Endodermal cell (in vitro differentiated cells): ENCODE results near the gene CPOX. TPM values are rescaled to one million over a fixed set of nuclear protein-coding genes. Genes with fewer than 3 reads are reported as not detected.

Experiments used
- DNase-seq: peaks from one replicate; pipeline ENCODE4 v3.0.0-alpha.2; 2017
- H3K27ac ChIP-seq: 2 replicates; pipeline ENCODE4 v1.5.1; 2013; ENCODE audit warnings: mild to moderate bottlenecking, low read depth, low read length, moderate library complexity
- H3K27me3 ChIP-seq: 2 replicates; pipeline ENCODE4 v1.6.1; 2013; ENCODE audit warnings: mild to moderate bottlenecking, low read length, moderate library complexity; ENCODE audit not compliant: insufficient read depth, control insufficient read depth, poor library complexity, severe bottlenecking
- H3K36me3 ChIP-seq: 2 replicates; pipeline ENCODE4 v1.7.0; 2013; ENCODE audit warnings: mild to moderate bottlenecking, low read length, moderate library complexity; ENCODE audit not compliant: control insufficient read depth, insufficient read depth
- H3K4me1 ChIP-seq: one replicate; pipeline ENCODE4 v1.7.0; 2013; ENCODE audit warnings: low read length; ENCODE audit not compliant: control insufficient read depth, insufficient read depth
- H3K4me3 ChIP-seq: 2 replicates; pipeline ENCODE4 v1.5.1; 2013; ENCODE audit warnings: mild to moderate bottlenecking, low read length, moderate library complexity
- H3K9ac ChIP-seq: 2 replicates; pipeline ENCODE4 v1.6.1; 2013; ENCODE audit warnings: mild to moderate bottlenecking, low read length, moderate library complexity; ENCODE audit not compliant: poor library complexity, severe bottlenecking; ENCODE audit errors: extremely low read depth
- H3K9me3 ChIP-seq: 2 replicates; pipeline ENCODE4 v1.6.1; 2013; ENCODE audit warnings: mild to moderate bottlenecking, low read length, moderate library complexity; ENCODE audit not compliant: control insufficient read depth
- H3K27ac Mint-ChIP-seq: 2 replicates; pipeline ENCODE4 v1.8.0; 2020; ENCODE audit warnings: mixed read lengths
- H3K27me3 Mint-ChIP-seq: 2 replicates; pipeline ENCODE4 v1.8.0; 2021; ENCODE audit warnings: mild to moderate bottlenecking, mixed read lengths; ENCODE audit not compliant: insufficient read depth
- H3K36me3 Mint-ChIP-seq: 2 replicates; pipeline ENCODE4 v1.8.0; 2020; ENCODE audit warnings: low read depth, mixed read lengths
- H3K4me1 Mint-ChIP-seq: 2 replicates; pipeline ENCODE4 v1.8.0; 2020; ENCODE audit warnings: mixed read lengths
- H3K4me3 Mint-ChIP-seq: 2 replicates; pipeline ENCODE4 v1.8.0; 2020; ENCODE audit warnings: mild to moderate bottlenecking, moderate library complexity, mixed read lengths
- H3K9me3 Mint-ChIP-seq: 2 replicates; pipeline ENCODE4 v1.8.0; 2020; ENCODE audit warnings: mild to moderate bottlenecking, mixed read lengths
- WGBS, 2 experiments: methylation state at CpG; one replicate each; pipeline versions ENCODE4 v1.1.5 to v1.1.7; 2013; ENCODE audit warnings: missing lambda C conversion rate in 2 of 2, mixed read lengths in 1 of 2; ENCODE audit not compliant: insufficient coverage in 1 of 2, insufficient read length in 1 of 2; 5-methylcytosine and 5-hydroxymethylcytosine counted together
- total RNA-seq, 2 donors: library from RNA; stranded (reverse); fragmentation: NEBNext Ultra II Directional in 1 of 2; extraction: Animal tissue kit (Norgen Biotek cat#: 25700) in 1 of 2; gene quantifications; 2 replicates in 1 of 2; 3 replicates in 1 of 2; pipeline ENCODE4 v1.2.1, GENCODE V29; 2021
- TF ChIP-seq, protein P1 (sequence below): fragments of 200-600 bp; sonication (generic); conservative IDR thresholded peaks from 2 replicates; pipeline ENCODE4 v1.5.0; 2021; ENCODE audit warnings: antibody characterized with exemption, mild to moderate bottlenecking

Gene CPOX
- total RNA-seq, 2 donors from 2014 or later: 18.0 to 20.3 TPM

GRCh38 chr3:98568402-98568801 lies 25.0 kb downstream of the CPOX start:
- H3K9ac ChIP-seq: no peak overlapping the region
- Mint-ChIP-seq H3K27ac (no peak overlapping the region), H3K4me3 (no peak overlapping the region), H3K36me3 (no peaks in the 10 kb centered on the region), H3K27me3 (no peaks in the 10 kb centered on the region), H3K9me3 (no peaks in the 10 kb centered on the region), H3K4me1 (peaks cover 16% of the 10 kb centered on the region)
- DNase-seq: no peak
- no peaks in the 10 kb centered on the region for H3K4me1 ChIP-seq
- no peak overlapping the region for H3K27ac ChIP-seq
- no peak overlapping the region for H3K4me3 ChIP-seq
- no peaks in the 10 kb centered on the region for H3K27me3 ChIP-seq
- no peaks in the 10 kb centered on the region for H3K9me3 ChIP-seq
- WGBS, 2 experiments: 93% methylated on average over 3 of the region's 3 CpGs; no CpG with 5 or more reads in 1 of the 2 experiments
- TF ChIP-seq, protein P1, sequence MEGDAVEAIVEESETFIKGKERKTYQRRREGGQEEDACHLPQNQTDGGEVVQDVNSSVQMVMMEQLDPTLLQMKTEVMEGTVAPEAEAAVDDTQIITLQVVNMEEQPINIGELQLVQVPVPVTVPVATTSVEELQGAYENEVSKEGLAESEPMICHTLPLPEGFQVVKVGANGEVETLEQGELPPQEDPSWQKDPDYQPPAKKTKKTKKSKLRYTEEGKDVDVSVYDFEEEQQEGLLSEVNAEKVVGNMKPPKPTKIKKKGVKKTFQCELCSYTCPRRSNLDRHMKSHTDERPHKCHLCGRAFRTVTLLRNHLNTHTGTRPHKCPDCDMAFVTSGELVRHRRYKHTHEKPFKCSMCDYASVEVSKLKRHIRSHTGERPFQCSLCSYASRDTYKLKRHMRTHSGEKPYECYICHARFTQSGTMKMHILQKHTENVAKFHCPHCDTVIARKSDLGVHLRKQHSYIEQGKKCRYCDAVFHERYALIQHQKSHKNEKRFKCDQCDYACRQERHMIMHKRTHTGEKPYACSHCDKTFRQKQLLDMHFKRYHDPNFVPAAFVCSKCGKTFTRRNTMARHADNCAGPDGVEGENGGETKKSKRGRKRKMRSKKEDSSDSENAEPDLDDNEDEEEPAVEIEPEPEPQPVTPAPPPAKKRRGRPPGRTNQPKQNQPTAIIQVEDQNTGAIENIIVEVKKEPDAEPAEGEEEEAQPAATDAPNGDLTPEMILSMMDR: no peak
- no peaks in the 10 kb centered on the region for H3K36me3 ChIP-seq

- TF ChIP-seq, protein P1: no peak
- Histone ChIP-seq H3K9me3 (no peaks in the 10 kb centered on the region), H3K4me1 (no peaks in the 10 kb centered on the region), H3K9ac (no peak overlapping the region), H3K4me3 (no peak overlapping the region), H3K27me3 (no peaks in the 10 kb centered on the region), H3K27ac (no peak overlapping the region), H3K36me3 (no peaks in the 10 kb centered on the region)
- 92 to 100% methylated on average over 1 to 2 of the region's 2 CpGs for WGBS, 2 experiments
- H3K9me3 Mint-ChIP-seq: no peaks in the 10 kb centered on the region
- H3K4me1 Mint-ChIP-seq: peaks cover 11% of the 10 kb centered on the region
- H3K36me3 Mint-ChIP-seq: no peaks in the 10 kb centered on the region
- H3K4me3 Mint-ChIP-seq: no peak overlapping the region
- no peaks in the 10 kb centered on the region for H3K27me3 Mint-ChIP-seq
- no peak for DNase-seq
- no peak overlapping the region for H3K27ac Mint-ChIP-seq
These were observed 25.6 kb downstream of the CPOX start for GRCh38 chr3:98567666-98568270.

GRCh38 chr3:98565843-98566242 lies 27.6 kb downstream of the CPOX start:
- Mint-ChIP-seq H3K27me3 (no peaks in the 10 kb centered on the region), H3K9me3 (no peaks in the 10 kb centered on the region), H3K36me3 (no peaks in the 10 kb centered on the region), H3K27ac (no peak overlapping the region), H3K4me3 (no peak overlapping the region), H3K4me1 (peaks cover 11% of the 10 kb centered on the region)
- no peak for DNase-seq
- H3K9me3 ChIP-seq: no peaks in the 10 kb centered on the region
- no peak overlapping the region for H3K4me3 ChIP-seq
- TF ChIP-seq, protein P1: no peak
- WGBS, 2 experiments: 86 to 93% methylated on average over 5 to 6 of the region's 6 CpGs
- H3K27me3 ChIP-seq: no peaks in the 10 kb centered on the region
- no peaks in the 10 kb centered on the region for H3K36me3 ChIP-seq
- no peaks in the 10 kb centered on the region for H3K4me1 ChIP-seq
- no peak overlapping the region for H3K9ac ChIP-seq
- no peak overlapping the region for H3K27ac ChIP-seq
